Stomach (tissue), 9 donors: Measurements from ENCODE around the gene TUBGCP2. TPM values are rescaled to one million over a fixed set of nuclear protein-coding genes. Genes with fewer than 3 reads are reported as not detected.

Experiments used
- DNase-seq, 2 donors: peaks; one replicate each; pipeline versions ENCODE4 v3.0.0 to v3.0.0-alpha.2; 2013 to 2019
- H3K27ac ChIP-seq, 5 donors: fragments of 200-600 bp in 4 of 5; sonication (generic) in 4 of 5; one replicate each; pipeline ENCODE4 v1.5.1; 2013 to 2019; ENCODE audit warnings: mild to moderate bottlenecking in 1 of 5, moderate library complexity in 1 of 5
- H3K27me3 ChIP-seq, 3 donors: fragments of 200-600 bp; sonication (generic); one replicate each; pipeline ENCODE4 v1.5.1; 2017 to 2019; ENCODE audit warnings: mixed run types in 1 of 3
- H3K36me3 ChIP-seq, 4 donors: fragments of 200-600 bp; sonication (generic); 1 replicate in 3 of 4; 2 replicates in 1 of 4; pipeline ENCODE4 v1.5.1; 2016 to 2019
- H3K4me1 ChIP-seq, 4 donors: fragments of 200-600 bp; sonication (generic); one replicate each; pipeline ENCODE4 v1.5.1; 2016 to 2019
- H3K4me3 ChIP-seq, 4 donors: fragments of 200-600 bp; sonication (generic) in 3 of 4; one replicate each; pipeline ENCODE4 v1.5.1; 2016 to 2019; ENCODE audit warnings: mild to moderate bottlenecking in 1 of 4
- H3K9me3 ChIP-seq, 4 donors: fragments of 200-600 bp; sonication (generic); one replicate each; pipeline ENCODE4 v1.5.1; 2016 to 2019
- EP300 ChIP-seq: sonication (generic); formaldehyde crosslinking; IDR thresholded peaks from one replicate; pipeline ENCODE4 v1.6.1; 2017; ENCODE audit warnings: antibody characterized with exemption
- POLR2A ChIP-seq, 4 donors: fragments of 450-650 bp; IDR thresholded peaks; one replicate each; pipeline ENCODE4 v1.6.1; 2016; ENCODE audit warnings: antibody characterized with exemption in 4 of 4, control low read depth in 2 of 4, mild to moderate bottlenecking in 1 of 4, moderate library complexity in 1 of 4
- POLR2AphosphoS5 ChIP-seq, 3 donors: sonication (generic); formaldehyde crosslinking; IDR thresholded peaks; one replicate each; pipeline ENCODE4 v1.6.1; 2016; ENCODE audit warnings: antibody characterized with exemption in 3 of 3
- WGBS, 5 donors: extraction: QIAGEN DNeasy Blood & Tissue Kit in 3 of 5; methylation state at CpG; one replicate each; pipeline versions ENCODE4 v1.1.5 to v1.1.7; 2013 to 2018; 5-methylcytosine and 5-hydroxymethylcytosine counted together
- intact Hi-C: fragments of 100-400 bp; cut with DNase I; formaldehyde crosslinking; loops from one replicate; pipeline ENCODE4 v1.15.1; 2023; ENCODE audit warnings: low total_unique reads
- polyA plus RNA-seq, 3 donors: library from polyadenylated mRNA; stranded (reverse); fragments of 200-250 nt; gene quantifications; one replicate each; pipeline ENCODE4 v1.2.3, GENCODE V29; 2013
- total RNA-seq, 5 donors: library from RNA; depleted of rRNA; stranded (reverse); fragments of >200 nt; gene quantifications; one replicate each; pipeline versions ENCODE4 v1.1.0 to v1.2.3, GENCODE V29; 2014 to 2016
- TF ChIP-seq, protein P1 (sequence below), 7 experiments: fragments of 450-650 bp in 4 of 7; fragments of 200-600 bp in 3 of 7; sonication (generic) in 3 of 7; IDR thresholded peaks; one replicate each; pipeline ENCODE4 v1.5.1; 2016 to 2019; ENCODE audit warnings: antibody characterized with exemption in 7 of 7, control low read depth in 2 of 7, mild to moderate bottlenecking in 1 of 7
- donor health status: healthy with polysubstance abuse.
- donor health status: Bipolar disorder and iron deficiency.
- donor health status: healthy.

TUBGCP2 gene
- total and polyA plus RNA-seq, 8 donors: 18.3 to 117 (median 47.6) TPM

DNA sequence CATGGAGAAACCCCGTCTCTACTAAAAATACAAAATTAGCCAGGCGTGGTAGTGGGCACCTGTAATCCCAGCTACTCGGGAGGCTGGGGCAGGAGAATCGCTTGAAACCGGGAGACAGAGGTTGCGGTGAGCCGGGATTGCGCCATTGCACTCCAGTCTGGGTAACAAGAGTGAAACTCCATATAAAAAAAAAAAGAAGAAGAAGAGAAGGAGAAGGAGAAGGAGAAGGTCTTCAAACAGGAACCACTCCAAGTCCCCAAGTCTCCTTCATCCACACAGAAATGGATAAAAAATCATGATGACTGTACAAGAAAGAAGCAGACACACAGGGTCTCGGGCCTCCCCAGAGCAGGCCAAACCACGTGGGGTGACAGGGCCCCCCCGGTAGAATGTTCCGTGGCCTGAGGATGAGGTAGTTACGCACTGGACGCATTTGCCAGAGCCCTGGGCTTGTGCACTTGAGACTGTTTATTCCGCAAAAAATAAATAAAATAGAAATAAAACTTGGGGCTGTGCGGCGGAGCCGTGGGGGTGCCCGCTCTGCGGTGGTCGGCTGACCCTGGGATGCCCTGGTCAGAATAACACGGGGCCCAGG, 55.2 kb downstream of the TUBGCP2 start:
- intact Hi-C loops: no loop called here
- TF ChIP-seq EP300 (no peak), POLR2AphosphoS5 (IDR thresholded peaks at IDR 0.05) (no peak), POLR2A (IDR thresholded peaks at IDR 0.05) (no peak)
- TF ChIP-seq, protein P1, sequence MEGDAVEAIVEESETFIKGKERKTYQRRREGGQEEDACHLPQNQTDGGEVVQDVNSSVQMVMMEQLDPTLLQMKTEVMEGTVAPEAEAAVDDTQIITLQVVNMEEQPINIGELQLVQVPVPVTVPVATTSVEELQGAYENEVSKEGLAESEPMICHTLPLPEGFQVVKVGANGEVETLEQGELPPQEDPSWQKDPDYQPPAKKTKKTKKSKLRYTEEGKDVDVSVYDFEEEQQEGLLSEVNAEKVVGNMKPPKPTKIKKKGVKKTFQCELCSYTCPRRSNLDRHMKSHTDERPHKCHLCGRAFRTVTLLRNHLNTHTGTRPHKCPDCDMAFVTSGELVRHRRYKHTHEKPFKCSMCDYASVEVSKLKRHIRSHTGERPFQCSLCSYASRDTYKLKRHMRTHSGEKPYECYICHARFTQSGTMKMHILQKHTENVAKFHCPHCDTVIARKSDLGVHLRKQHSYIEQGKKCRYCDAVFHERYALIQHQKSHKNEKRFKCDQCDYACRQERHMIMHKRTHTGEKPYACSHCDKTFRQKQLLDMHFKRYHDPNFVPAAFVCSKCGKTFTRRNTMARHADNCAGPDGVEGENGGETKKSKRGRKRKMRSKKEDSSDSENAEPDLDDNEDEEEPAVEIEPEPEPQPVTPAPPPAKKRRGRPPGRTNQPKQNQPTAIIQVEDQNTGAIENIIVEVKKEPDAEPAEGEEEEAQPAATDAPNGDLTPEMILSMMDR (IDR thresholded peaks at IDR 0.05): no peak
- H3K4me1 ChIP-seq: peaks cover 14 to 15% (median 15%) of the 10 kb centered on the region in 4 donors
- H3K27ac ChIP-seq: no peak overlapping the region
- no peak overlapping the region for H3K4me3 ChIP-seq
- DNase-seq: no peak
- WGBS, 5 donors: 80 to 87% (median 85%) methylated on average over 22 of the region's 22 CpGs
- H3K27me3 ChIP-seq: peaks cover 0 to 44% (median 8%) of the 10 kb centered on the region in 3 donors
- H3K9me3 ChIP-seq: no peaks in the 10 kb centered on the region
- no peaks in the 10 kb centered on the region for H3K36me3 ChIP-seq

DNA sequence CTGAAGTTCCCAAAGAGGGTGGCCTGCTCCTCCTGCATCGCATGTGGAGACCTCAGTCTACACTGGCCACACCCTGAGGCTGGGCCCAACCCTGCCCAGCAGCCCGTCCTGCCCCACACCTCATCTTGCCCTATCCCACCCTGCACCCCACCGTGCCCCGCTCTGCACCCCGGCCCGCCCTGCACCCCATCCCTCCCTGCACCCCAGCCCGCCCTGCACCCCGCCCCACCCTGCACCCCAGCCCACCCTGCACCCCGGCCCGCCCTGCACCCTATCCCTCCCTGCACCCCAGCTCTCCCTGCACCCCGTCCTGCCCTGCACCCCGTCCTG, 56.5 kb downstream of the TUBGCP2 start:
- Histone ChIP-seq H3K27me3 (peaks cover 0 to 57% (median 13%) of the 10 kb centered on the region in 3 donors), H3K4me1 (peaks cover 1 to 3% (median 2%) of the 10 kb centered on the region in 4 donors), H3K27ac (no peak overlapping the region), H3K36me3 (no peaks in the 10 kb centered on the region), H3K4me3 (no peak overlapping the region), H3K9me3 (no peaks in the 10 kb centered on the region)
- DNase-seq: no peak
- intact Hi-C loops: no loop called here
- TF ChIP-seq, protein P1 (IDR thresholded peaks at IDR 0.05): no peak
- no peak for TF ChIP-seq POLR2A (IDR thresholded peaks at IDR 0.05)
- no peak for TF ChIP-seq EP300
- TF ChIP-seq POLR2AphosphoS5 (IDR thresholded peaks at IDR 0.05): no peak
- WGBS, 5 donors: 57 to 75% (median 71%) methylated on average over 8 to 12 of the region's 12 CpGs

DNA sequence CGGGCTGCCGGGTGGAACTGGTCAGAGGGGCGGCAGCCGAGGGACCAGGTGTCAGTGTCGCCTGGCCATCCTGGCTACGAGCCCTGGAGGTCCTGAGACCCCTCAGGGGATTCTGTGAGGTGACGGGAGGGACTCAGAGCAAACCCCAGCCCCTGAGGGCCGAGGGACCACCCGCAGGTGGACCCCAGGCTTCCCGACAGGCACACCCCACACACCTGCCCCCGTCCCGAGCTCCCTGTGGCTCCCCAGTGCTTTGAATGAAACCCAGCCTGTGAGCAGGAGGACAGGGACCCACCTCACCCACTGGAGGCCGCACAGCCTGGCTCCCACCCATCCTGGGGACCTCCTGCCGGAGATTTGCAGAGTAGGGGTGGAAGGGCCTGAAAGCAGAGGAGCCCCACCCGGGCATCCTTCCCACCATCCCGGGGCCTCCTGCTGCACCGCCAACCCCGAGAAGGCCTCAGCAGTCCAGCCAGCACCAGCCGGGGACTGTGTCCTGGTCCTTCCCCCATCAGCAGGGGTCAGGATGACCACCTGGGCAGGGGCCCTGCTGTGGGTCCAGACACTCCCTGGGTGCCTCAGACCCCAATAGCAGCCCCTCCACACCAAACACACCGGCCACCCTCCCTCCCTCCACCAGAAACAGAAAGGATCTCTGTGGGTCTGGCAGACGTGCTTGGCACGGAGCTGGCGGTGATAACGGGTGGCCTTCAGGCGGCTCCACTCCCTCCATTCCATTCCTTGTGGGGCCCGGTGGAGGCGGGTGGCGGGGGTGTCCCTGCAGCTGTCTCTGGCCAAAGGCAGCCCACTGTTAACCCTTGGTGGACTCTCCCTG, 57.1 kb downstream of the TUBGCP2 start:
- intact Hi-C loops: no loop called here
- Histone ChIP-seq H3K27me3 (peaks cover 0 to 63% (median 13%) of the 10 kb centered on the region in 3 donors), H3K4me3 (no peak overlapping the region), H3K9me3 (no peaks in the 10 kb centered on the region), H3K36me3 (no peaks in the 10 kb centered on the region), H3K4me1 (no peaks in the 10 kb centered on the region), H3K27ac (no peak overlapping the region)
- DNase-seq: no peak
- TF ChIP-seq, protein P1 (IDR thresholded peaks at IDR 0.05): no peak
- TF ChIP-seq POLR2AphosphoS5 (IDR thresholded peaks at IDR 0.05) (no peak), EP300 (no peak), POLR2A (IDR thresholded peaks at IDR 0.05) (no peak)
- WGBS, 5 donors: 56 to 69% (median 61%) methylated on average over 14 to 28 of the region's 28 CpGs

DNA sequence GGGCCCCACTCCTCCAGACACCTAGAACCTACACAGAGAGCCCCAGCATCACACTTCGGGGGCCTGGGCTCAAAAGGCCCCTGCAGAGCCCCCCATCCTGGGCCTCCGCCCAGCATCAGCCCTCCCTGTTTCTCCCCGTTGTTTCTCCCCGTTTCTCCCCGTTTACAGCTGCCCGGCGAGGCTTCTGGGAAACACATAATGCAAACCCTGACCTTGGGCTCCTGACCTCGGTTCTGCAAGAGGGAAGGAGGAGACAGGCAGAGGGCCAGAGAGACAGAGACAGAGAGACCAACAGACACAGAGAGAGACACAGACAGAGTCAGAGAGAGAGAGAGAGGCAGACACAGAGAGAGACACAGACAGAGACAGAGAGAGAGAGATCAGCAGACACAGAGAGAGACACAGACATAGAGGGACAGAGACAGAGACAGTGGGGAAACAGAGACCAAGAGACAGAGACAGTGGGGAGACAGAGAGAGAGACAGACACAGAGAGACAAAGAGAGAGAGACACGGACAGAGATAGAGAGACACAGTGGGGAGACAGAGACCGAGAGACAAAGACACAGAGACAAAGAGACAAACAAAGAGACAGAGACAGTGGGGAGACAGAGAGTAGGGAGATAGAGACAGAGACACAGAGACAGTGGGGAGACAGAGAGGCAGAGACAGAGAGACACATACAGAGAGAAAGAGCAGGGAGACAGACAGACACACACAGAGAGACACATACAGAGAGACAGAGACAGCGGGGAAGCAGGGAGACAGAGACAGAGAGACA, 58.5 kb downstream of the TUBGCP2 start:
- H3K27me3 ChIP-seq: peaks cover 0 to 77% (median 25%) of the 10 kb centered on the region in 3 donors
- WGBS, 5 donors: 49 to 64% (median 52%) methylated on average over 11 of the region's 11 CpGs
- H3K36me3 ChIP-seq: no peaks in the 10 kb centered on the region
- H3K27ac ChIP-seq: no peak overlapping the region
- no peak for TF ChIP-seq EP300
- no peak for TF ChIP-seq POLR2A (IDR thresholded peaks at IDR 0.05)
- TF ChIP-seq, protein P1 (IDR thresholded peaks at IDR 0.05): no peak
- TF ChIP-seq POLR2AphosphoS5 (IDR thresholded peaks at IDR 0.05): no peak
- DNase-seq: no peak
- intact Hi-C loops: no loop called here
- H3K9me3 ChIP-seq: no peaks in the 10 kb centered on the region
- H3K4me1 ChIP-seq: peaks cover 0 to 10% (median 7%) of the 10 kb centered on the region in 4 donors
- H3K4me3 ChIP-seq: no peak overlapping the region
